Smooth muscle cell of the brain vasculature (primary cell): ENCODE data around the gene EFEMP2.

Source experiments
- DNase-seq: peaks from one replicate; pipeline ENCODE4 v3.0.0-alpha.2; 2012; ENCODE audit warnings: low read depth, low spot score

The EFEMP2 gene

DNA sequence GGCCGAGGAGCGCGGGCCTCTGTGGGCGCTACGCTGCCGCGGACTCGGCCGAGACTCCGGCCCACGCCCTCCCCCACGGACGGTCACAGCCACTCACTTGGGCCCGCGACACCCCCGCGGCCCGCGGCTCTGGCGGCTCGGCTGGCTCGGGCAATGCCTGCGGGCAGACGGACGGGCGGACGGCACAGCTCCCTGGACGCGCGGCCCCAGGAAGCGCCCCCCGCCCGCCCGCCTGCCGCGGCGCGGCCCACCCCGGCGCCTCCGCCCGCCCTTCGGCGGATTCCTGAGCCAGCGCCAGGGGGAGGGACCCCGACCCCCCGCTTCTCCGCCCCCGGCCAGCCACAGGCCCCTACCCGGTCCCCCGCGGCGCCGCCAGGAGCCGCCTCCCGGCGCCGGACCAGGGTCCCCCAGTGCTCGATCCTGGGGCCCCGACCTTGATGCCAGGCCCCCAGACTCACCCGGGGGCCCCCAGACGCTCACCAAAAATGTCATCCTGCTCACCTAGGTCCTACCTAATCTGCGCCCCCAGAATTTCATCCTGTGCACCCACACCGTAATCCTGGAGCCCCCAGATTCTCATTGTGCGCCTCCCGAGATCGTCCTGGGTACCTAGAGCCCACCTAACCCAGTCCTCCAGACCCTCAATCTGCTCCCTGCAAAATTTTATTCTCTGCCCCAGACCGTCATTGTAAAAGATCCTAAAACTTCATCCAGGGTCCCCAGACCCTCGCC is at the start of gene EFEMP2:
Gene EFEMP2 (minus strand): TSS at position 215 of the 732 bp plus-strand sequence. CDS start 446 bp downstream, outside the sequence.
- no peak for DNase-seq

DNA sequence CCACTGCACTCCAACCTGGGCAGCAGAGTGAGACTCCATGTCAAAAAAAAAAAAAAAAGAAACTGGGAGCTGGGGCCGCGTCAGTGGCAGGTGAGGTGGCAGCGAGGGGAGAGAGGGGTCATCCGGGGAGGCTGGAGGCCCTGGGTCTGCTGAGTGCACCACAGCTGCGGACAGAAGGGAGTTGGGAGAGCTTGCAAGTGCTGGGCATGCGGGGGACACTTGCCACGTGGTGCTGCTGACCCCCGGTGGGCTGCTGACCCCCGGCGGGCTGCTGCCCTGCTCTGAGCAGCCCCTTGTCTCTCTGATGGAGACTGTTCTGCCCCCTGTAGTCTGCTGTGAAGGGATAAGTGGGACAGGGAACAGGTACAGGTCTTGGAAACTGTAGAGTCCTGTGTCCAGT is 49.3 kb upstream of the EFEMP2 start:
- no peak for DNase-seq

DNA sequence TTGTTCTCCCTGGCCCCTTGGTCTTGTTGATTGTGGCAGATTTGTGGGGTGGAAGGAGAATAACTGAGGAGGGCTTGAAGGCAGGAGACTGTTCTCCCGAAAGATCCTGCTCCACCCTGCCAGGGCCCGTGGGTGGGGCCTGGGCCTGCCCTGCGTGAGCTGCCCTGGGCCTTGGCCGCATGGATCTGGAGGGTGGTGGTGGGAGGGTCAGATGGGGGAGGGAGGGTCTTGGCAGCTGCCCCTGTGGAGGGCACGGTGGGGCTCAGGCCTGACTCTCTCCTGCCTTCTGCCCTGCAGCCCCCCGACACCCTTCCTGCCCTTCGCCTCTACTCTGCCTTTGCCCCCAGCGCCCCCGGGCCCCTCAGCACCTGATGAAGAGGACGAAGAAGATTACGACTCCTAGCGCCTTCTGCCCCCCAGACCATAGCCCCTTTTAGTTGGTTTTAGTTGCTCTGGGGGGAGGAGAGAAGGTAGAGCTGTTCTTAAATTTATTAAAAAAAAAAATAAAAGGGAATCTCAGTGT is 48.5 kb upstream of the EFEMP2 start:
- no peak for DNase-seq

DNA sequence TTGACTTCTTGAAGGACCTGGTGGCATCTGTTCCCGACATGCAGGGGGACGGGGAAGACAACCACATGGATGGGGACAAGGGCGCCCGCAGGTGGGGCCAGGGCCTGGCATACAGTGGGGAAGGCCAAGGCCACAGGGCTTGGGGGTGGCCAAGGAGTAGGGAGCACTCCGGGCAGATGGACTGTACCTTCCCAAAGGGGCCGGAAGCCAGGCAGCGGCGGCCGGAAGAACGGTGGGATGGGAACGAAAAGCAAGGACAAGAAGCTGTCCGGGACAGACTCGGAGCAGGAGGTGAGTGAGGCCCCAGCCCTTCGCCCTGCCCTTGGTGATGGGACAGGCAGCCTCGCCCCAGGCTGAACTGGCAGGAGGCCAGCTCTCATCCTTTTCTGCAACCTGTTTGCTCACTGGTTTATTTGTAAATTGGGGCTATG is 47.8 kb upstream of the EFEMP2 start:
- DNase-seq = no peak

DNA sequence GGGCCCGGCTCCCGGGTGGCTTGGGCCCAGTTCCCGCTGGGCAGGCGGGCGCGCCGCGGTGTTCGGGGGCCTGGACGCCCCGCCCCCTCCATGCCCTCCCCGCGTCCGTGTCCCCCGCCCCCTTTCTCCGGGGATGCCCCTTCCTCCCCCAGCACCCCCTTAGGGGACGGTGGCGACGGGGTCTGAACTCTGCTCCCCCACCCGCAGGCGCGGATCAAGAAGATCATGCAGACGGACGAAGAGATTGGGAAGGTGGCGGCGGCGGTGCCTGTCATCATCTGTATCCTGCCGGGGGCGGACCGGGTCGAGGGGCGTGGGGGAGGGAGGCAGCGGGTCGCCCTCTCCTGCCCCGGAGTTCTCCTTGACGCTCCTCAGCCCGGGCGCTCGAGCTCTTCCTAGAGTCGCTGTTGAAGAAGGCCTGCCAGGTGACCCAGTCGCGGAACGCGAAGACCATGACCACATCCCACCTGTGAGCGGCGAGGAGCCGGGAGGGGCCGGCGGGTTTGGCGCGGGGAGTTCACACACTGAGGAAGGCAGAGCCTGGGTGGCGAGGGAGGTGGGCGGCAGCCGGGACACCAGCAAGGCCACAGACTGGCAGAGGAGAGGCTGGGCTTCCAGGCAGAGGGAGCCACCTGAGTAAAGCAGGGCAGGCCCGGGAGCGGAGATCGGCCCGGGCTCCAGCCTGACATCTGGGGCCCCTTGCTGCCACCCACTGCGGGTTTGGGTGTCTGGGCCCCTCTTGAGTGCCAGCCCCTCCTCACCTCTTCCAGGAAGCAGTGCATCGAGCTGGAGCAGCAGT is 47.2 kb upstream of the EFEMP2 start:
- no peak for DNase-seq

DNA sequence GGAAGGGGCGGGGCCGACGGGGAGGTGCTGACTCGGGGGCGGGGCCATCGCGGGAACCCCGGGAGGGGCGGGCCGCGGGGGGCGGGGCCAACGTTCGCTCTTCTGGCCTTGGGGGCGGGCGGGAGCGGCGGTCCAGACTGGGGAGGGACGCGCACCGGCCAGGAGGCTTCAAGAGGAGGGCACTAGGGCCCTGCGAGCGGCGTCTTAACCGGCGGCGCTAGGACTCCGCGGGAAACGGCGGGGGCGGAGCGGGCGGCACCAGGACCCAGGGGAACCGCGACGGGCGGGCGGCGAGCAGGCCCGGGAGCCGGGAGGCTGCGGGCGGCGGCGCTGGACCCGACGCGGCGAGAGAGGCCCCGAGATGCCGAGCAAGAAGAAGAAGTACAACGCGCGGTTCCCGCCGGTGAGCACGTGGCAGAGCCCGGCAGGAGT is 46.6 kb upstream of the EFEMP2 start, which contains the start of gene DRAP1:
Gene DRAP1 (plus strand): TSS at position 286 of the 432 bp plus-strand sequence. CDS start 76 bp downstream, at position 362.
- peak; percentile 93 for DNase-seq

DNA sequence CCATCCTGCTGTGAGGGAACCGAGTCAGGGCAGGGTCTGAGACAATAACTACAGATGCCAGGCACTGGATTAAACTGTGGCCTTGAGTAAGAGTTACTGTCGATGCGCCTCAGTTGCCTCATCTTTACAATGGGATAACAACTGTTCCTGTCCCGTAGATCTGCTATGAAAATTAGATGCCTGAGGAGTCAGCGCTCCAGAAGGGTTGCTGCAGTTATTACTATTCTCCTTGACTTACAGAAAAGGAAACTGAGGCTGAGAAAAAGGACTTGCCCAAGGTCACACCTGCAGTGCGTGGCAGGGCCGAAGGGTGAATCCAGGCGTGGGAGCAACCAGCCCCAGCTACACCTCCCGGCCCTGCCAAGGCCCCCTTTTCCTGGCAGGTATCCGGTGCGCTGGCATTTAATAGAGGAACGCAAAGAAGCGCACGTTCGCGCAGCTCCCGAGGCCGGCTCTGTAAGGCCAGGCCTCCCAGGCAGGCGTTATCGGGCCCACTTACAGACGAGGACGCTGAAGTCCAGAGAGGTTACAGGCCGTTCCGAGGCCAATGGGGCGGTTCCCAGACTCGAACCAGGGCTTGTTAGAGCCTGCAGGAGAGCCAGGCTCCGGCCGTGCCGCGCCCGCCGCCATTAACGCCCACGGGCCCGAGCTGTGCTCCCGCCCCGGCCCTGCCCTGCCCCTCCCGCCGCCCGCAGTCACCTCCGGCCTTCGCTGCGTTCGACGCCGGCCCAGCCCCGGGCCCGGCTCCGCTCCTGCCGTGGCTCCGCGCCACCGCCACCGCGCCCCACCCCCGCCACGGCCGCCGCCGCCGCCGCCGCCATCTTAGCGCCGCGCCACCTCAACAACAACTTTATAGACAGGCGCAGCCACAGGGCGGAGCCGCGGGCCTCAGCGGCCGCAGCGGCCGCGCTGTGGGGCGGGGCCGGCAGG is 45.9 kb upstream of the EFEMP2 start, which contains the start of gene C11orf68:
Gene C11orf68 (minus strand): TSS at position 852 of the 930 bp plus-strand sequence. CDS start 31 bp downstream, at position 821.
- no peak for DNase-seq

DNA sequence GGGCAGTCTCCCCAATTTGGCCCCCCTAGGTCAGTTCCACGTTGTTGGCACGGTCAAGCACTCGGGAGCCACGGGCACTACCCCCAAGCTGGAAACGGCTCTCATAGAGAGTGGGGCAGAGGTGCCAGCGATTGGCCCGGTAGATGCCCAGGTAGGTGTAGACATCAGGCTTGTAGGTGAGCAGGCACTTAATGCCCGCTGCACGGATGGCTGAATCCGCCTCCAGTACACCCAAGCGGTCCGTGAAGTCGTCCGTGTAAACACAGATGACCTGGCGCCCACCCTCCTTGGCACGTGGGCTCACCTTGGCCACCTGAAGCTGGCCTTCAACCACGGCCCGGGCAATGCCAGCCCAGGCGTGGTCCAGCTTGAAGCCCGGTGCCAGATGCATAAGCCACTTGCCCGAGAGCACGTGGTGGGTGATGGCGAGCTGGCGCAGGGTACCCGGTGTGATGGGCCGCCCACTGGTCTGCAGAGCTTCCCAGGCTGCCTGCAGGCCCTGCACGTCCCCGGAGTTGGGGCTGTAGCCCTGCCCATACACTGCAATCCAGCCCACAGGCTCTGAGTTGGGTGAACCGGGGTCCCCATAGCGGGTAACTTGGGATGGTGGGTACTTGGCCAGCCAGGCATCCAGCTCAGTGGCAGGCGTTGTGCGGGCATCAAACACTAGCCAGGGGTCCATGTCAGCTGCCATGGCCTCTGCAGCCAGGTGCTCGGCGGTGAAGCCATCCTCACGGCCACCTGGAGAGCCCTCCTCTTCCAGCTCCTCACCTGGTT is 45.0 kb upstream of the EFEMP2 start:
- no peak for DNase-seq

DNA sequence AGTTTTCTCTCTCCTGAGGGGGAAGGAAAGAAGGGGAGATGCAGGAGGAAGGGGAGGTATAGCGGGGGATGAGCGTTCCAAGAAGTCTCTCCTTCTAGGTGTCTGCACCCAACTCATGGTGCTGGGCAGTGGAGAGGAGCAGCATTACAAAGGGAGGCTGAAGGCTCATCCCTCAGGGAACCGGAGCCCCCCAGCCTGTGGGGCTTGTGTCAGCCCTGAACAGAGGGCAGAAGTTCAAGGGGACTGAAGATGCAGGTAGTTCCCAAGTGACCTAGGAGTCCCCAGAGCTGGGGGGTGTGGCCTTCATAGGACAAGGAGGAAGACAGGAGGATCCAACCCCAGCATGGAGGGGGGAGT is 44.5 kb upstream of the EFEMP2 start:
- DNase-seq = no peak

DNA sequence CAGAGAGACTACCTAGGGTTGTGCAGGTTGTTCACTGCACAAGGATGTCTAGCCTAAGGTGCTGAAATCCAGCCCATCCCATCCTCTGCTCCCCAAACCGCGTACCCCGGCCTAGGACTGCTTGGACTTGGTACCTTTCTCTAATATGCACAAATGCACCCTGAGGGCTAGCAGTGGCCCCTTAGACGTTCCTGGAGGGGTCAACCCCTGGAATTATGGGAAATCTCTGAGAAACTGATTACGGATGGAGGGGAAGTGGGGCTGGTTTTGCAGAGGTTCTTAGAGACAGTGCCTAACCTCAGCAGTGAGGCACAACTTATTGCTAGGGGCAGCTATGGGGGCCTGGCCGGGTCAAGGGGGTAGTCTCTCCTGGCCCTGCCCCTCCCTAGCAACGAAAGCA is 43.8 kb upstream of the EFEMP2 start:
- no peak for DNase-seq

DNA sequence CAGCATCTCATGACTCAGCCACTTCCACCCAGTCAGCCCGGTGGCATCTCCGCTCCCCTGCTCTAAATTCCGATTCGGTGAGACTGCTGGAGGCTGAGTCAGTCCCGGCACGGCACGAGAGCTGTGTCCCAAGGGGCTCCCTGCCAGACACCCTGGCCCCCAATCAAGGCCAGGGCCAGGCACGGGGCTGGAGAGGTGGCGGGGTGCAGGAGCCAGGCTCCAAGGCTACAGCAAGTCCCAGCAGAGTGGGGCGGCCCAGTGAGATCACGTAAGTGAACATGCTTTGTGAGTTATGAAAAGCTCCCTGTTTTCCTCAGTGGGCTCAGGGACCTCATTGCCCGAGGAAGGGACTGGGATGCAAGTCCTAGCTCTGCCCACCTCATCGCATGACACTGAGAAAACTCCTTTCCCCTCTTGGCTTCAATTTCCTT is 43.2 kb upstream of the EFEMP2 start:
- DNase-seq = peak; percentile 85

DNA sequence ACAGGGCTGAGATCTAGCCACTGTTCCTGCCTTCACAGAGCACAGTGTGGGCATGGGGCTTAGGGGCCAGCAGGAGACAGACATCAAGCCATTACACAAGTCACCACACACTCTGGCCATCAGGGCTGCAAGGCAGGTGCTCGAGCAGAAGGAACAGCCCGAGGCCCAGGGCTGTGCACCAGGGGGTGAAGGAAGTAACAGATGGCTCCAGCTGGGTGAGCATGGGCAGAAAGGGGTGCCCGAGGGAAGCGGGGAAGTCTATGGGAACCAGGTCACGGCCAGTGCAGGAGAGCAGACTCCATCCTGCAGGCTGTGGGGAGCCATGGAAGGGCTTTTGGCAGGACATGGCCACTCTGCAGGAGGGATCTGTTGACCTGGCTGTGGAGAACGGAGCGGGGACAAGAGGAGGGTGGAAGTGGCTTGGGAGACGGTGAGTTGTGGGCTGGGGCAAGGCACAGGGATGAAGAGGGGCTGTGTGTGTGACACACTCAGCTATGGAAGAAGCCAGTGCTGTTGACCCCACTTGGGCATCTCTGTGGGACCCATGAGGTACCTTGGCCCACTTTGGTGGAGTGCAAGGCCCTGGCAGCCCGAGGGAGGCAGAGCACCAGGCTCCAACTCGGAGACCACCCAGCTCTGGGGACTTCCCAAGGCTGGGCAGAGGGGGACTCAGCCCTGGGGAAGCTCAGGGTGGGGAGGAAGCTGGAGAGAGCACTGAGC is 42.7 kb upstream of the EFEMP2 start:
- no peak for DNase-seq

DNA sequence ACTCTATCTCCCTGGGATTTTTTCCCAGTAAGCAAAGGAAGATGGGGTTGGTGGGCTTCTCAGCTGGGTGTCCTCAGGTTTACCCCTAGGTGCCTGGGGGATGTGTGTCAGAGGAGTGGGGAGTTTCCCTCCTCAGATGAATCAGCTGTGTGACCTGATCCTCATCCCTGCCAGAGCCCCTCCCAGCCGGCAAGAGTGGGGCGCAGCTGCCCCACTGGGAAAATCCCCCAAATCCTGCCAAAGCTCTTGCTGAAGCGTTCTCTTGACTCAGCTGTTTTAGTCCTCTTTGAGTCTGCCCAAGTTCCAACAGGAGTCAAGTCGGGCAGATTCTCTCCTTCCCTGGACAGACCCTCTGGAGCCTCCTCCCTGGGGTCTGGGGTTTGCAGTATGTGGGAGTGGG is 40.2 kb upstream of the EFEMP2 start:
- no peak for DNase-seq

DNA sequence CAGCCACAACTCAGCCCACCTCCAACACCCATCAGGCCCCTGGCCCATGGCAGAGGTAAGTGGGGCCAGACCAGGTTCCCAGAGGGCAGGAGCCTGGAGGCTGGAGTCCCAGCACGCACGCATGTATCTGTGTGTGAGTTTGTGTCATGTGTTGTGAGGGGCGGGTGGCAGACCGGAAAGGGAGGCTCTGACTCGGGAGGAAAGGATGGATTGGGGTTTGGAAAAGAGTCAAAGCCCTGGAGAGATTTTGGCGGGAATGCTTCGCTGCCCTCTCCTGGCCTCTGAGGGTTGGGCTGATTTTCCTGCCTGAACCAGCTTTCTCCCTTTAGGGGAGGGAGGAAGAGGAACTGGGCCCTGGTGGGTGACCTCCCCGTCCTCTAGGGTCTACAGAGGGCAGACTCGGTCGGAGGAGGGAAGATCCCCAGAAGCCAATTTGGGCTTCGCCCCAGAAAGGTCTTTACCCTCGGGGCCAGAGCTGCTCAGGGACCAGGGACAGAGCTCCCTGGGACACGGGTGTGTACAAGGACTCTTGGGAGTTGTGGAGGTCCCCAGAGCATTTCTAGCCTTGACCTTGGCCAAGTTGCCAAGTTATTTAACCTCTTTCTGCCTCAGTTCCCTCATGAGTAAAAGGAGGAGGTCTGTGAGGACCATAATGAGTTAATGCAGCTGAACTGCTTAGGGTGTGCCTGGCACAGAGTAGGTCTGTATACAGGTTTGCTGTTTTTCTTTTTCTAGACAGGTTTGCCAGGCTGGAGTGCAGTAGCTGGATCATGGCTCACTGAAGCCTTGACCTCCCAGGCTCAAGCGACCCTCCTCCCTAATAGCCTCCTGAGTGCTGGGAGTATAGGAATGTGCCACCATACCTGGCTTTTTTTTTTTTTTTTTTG is 39.3 kb upstream of the EFEMP2 start:
- DNase-seq = no peak

DNA sequence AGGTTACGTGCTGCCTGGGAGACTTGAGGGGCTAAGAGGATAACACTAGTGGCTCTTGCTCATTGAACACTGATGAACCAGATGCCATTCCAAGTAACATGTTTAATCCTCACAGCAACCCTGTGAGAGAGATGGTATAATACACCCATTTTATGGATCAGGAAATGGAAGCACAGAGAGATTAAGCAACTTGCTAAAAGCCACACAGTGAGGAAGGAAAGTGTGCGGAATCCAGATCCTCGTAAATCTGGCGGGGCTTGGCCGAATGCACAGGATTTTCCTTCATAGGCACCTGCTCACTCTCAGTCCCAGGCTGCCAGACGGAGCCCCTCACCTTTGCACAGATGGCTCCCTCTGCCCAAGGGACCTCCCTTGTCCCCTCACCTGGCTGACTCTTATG is 35.3 kb upstream of the EFEMP2 start:
- DNase-seq = no peak

DNA sequence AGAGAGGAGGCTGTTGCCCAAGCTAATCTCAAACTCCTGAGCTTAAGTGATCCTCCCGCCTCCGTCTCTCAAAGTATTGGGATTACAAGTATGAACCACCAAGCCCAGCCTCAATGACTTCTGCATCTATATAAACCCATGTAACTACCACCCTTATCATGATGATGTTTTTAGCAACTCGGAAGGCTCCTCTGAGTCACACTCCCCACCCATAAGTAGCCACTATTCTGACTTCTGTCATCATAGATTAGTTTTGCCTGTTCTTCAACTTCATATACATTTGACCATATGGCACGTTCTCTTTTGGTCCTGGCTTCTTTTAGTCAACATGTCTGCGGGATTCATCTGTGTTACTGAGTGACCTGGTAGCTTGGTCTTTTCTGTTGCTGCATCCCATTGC is 34.0 kb upstream of the EFEMP2 start:
- no peak for DNase-seq

DNA sequence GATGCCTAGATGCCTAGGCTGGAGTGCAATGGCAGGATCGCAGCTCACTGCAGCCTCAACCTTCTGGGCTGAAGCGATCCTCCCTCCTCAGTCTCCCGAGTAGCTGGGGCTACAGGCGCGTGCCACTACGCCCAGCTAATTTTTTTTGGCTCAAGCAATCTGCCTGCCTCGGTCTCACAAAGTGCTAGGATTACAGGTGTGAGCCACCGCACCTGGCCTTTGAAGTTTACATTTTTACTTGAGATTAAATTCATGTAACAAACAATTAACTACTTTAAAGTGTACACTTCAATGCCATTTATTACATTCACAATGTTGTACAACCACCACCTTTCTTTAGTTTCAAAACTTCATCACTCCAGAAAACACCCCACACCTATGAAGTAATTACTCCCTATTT is 31.1 kb upstream of the EFEMP2 start:
- no peak for DNase-seq

DNA sequence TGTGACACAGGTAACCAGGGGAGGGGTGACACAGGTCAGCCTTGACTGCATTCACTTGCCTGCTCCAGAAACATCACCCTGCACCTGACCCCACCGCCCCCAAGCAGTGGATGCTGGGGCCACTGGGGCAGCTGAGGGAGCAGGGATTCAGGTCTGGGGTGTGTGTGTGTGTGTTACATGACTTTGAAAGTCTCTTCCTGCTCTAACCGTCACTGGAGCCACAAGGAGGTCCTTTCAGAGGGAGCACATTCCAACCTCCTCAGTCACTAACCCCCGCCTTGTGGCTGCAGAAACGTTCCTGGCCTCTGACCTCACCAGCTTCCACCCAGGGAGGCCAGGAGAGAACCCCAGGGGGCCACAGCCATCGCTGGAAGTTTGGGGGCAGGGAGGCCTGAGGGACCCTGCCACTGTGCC is 30.5 kb upstream of the EFEMP2 start:
- DNase-seq = no peak

DNA sequence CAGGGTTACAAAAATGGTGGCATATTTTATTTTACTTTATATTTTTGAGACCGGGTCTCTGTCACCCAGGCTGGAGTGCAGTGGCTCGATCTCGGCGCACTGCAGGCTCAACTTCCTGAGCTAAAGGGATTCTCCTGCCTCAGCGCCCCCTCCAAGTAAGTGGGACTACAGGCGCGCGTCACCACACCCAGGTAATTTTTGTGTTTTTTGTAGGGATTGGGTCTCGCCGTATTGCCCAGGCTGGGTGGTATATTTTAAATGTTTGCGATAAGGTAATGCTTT is 28.2 kb upstream of the EFEMP2 start:
- no peak for DNase-seq
